HepG2 (cell line): ENCODE measurements around the gene STUB1. TPM values are rescaled to one million over a fixed set of nuclear protein-coding genes. Genes with fewer than 3 reads are reported as not detected.

Experiments used
- AHR ChIP-seq: IDR thresholded peaks from 2 replicates; pipeline ENCODE4 v1.6.1; 2018; ENCODE audit warnings: missing genetic modification reagents, missing compliant biosample characterization
- AKNA ChIP-seq: sonication (generic); formaldehyde crosslinking; IDR thresholded peaks from 2 replicates; pipeline ENCODE4 v1.4.0; 2020; ENCODE audit warnings: missing genetic modification reagents, borderline replicate concordance
- ATF7-NPFF ChIP-seq: sonication (generic); formaldehyde crosslinking; IDR thresholded peaks from 2 replicates; pipeline ENCODE4 v1.8.1; 2023; ENCODE audit warnings: mild to moderate bottlenecking, low read depth, missing genetic modification reagents, moderate library complexity
- CBFB ChIP-seq: sonication (generic); formaldehyde crosslinking; IDR thresholded peaks from 2 replicates; pipeline ENCODE4 v1.4.0; 2020; ENCODE audit warnings: missing genetic modification reagents
- CBX2 ChIP-seq, 2 experiments: fragments of 200-600 bp in 1 of 2; sonication (generic); formaldehyde crosslinking in 1 of 2; IDR thresholded peaks; 2 replicates each; pipeline versions ENCODE4 v1.7.0 to v1.8.1; 2018 to 2022; ENCODE audit warnings: low read depth in 2 of 2, low read length in 1 of 2, mild to moderate bottlenecking in 1 of 2, missing genetic modification reagents in 1 of 2
- ESRRA ChIP-seq: sonication (generic); formaldehyde crosslinking; IDR thresholded peaks from 2 replicates; pipeline ENCODE4 v1.5.1; 2020; ENCODE audit warnings: mild to moderate bottlenecking, low read depth, missing genetic modification reagents
- HIC2 ChIP-seq: sonication (generic); formaldehyde crosslinking; IDR thresholded peaks from 2 replicates; pipeline ENCODE4 v1.9.0; 2022; ENCODE audit warnings: low read depth, missing genetic modification reagents
- HNF4A ChIP-seq: sonication (generic); formaldehyde crosslinking; IDR thresholded peaks from 2 replicates; pipeline ENCODE4 v1.4.0; 2020; ENCODE audit warnings: missing genetic modification reagents
- NONO ChIP-seq, 2 experiments: fragments of 450-650 bp in 1 of 2; sonication (generic) in 1 of 2; formaldehyde crosslinking in 1 of 2; IDR thresholded peaks in 1 of 2; conservative IDR thresholded peaks in 1 of 2; 2 replicates each; pipeline versions ENCODE4 v1.6.1 to v1.8.0; 2017 to 2022; ENCODE audit warnings: mild to moderate bottlenecking in 1 of 2, missing genetic modification reagents in 1 of 2, moderate library complexity in 1 of 2
- PATZ1 ChIP-seq: sonication (generic); formaldehyde crosslinking; IDR thresholded peaks from 2 replicates; pipeline ENCODE4 v1.4.0; 2020; ENCODE audit warnings: missing genetic modification reagents
- PAWR ChIP-seq: sonication (generic); formaldehyde crosslinking; IDR thresholded peaks from 2 replicates; pipeline ENCODE4 v1.4.0; 2020; ENCODE audit warnings: missing genetic modification reagents, mild to moderate bottlenecking, borderline replicate concordance
- POLR2AphosphoS2 ChIP-seq: IDR thresholded peaks from 2 replicates; pipeline ENCODE4 v1.6.1; 2011; ENCODE audit warnings: low read depth, low read length, improper control_type of control experiment
- SAP130 ChIP-seq: IDR thresholded peaks from 2 replicates; pipeline ENCODE4 v1.6.1; 2016; ENCODE audit warnings: low read depth
- SMYD3 ChIP-seq: sonication (generic); formaldehyde crosslinking; IDR thresholded peaks from 2 replicates; pipeline ENCODE4 v1.8.1; 2023; ENCODE audit warnings: mild to moderate bottlenecking, missing genetic modification reagents
- ZEB1 ChIP-seq: IDR thresholded peaks from 2 replicates; pipeline ENCODE4 v1.6.1; 2012; ENCODE audit warnings: mild to moderate bottlenecking, low read depth, inconsistent platforms; ENCODE audit not compliant: insufficient replicate concordance
- ZNF274 ChIP-seq: sonication (generic); formaldehyde crosslinking; IDR thresholded peaks from 2 replicates; pipeline ENCODE4 v1.5.1; 2020; ENCODE audit warnings: mild to moderate bottlenecking, missing genetic modification reagents
- ZNF3 ChIP-seq: IDR thresholded peaks from 2 replicates; pipeline ENCODE4 v1.7.0; 2017; ENCODE audit warnings: inconsistent platforms
- ZNF329 ChIP-seq: sonication (generic); formaldehyde crosslinking; IDR thresholded peaks from 2 replicates; pipeline ENCODE4 v1.9.0; 2021; ENCODE audit warnings: low read depth, mild to moderate bottlenecking, missing genetic modification reagents
- ZNF337 ChIP-seq: sonication (generic); formaldehyde crosslinking; IDR thresholded peaks from 2 replicates; pipeline ENCODE4 v1.5.1; 2020; ENCODE audit warnings: missing genetic modification reagents, low read depth, mild to moderate bottlenecking, borderline replicate concordance
- ZNF564 ChIP-seq: sonication (generic); formaldehyde crosslinking; IDR thresholded peaks from 2 replicates; pipeline ENCODE4 v1.8.1; 2023; ENCODE audit warnings: mild to moderate bottlenecking, missing genetic modification reagents
- ZNF619 ChIP-seq: sonication (generic); formaldehyde crosslinking; IDR thresholded peaks from 2 replicates; pipeline ENCODE4 v1.4.0; 2020; ENCODE audit warnings: mild to moderate bottlenecking, missing genetic modification reagents
- polyA plus RNA-seq, 8 experiments: library from polyadenylated mRNA; depleted of rRNA in 3 of 8; stranded (reverse) in 7 of 8; unstranded in 1 of 8; fragments of >200 nt; fragmentation: Illumina TruSeq in 4 of 8; extraction: Trizol in 4 of 8; gene quantifications; 2 replicates each; pipeline versions ENCODE4 v1.2.1 to v1.2.3, GENCODE V29; 2011 to 2016; ENCODE audit warnings: low read depth in 4 of 8, missing spikeins in 1 of 8, mixed read lengths in 1 of 8; ENCODE audit not compliant: insufficient read depth in 1 of 8
- total RNA-seq, 5 experiments: library from RNA; depleted of rRNA; stranded (reverse); fragments of >200 nt; fragmentation: Illumina TruSeq; extraction: Trizol; gene quantifications; 2 replicates each; pipeline ENCODE4 v1.2.3, GENCODE V29; 2016; ENCODE audit warnings: low read depth in 1 of 5

STUB1 gene
- total and polyA plus RNA-seq, 2 of the 13 experiments (the other 11 are each of a cell fraction or from before 2014, with no cell fraction given) = 52.9 to 78.2 TPM

DNA sequence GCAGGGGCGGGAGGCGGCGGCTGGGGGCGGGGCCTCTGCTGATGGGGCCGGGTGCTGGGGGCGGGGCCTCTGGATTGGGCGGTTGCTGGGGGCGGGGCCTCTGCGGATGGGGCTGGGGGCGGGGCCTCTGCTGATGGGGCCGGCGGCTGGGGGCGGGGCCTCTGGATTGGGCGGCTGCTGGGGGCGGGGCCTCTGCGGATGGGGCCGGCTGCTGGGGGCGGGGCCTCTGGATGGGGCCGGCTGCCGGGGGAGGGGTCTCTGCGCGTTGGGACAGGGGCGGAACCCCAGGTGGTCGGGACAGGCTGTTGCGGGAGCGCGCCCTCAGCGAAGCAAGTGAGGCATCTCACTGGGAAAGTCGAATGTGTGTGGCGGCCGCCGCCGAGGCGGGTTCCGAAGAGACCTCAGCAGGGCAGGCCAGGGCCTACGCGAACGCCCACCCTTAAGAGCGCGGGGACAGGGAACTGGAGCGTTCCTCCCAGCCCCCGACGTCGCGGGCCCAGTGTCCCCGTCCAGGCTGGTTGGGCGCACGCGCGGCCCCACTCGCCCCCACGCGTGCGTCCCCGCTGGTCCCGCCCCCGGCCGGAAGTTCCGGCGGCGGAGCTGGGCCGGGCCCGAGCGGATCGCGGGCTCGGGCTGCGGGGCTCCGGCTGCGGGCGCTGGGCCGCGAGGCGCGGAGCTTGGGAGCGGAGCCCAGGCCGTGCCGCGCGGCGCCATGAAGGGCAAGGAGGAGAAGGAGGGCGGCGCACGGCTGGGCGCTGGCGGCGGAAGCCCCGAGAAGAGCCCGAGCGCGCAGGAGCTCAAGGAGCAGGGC, at the start of gene STUB1 (continued):
- TF ChIP-seq NONO (IDR thresholded peaks at IDR 0.05) (no peak), NONO (CRISPR knock-in tag; conservative IDR thresholded peaks at IDR 0.05) (0 out of 2 replicates have a peak, but pooled peaks have one; percentile 26), AKNA (no peak), PAWR (no peak), HIC2 (CRISPR knock-in tag) (no peak), CBX2 (IDR thresholded peaks at IDR 0.05; ENCODE audit: low read depth, low read length) (no peak), CBX2 (CRISPR knock-in tag; IDR thresholded peaks at IDR 0.05; ENCODE audit: low read depth) (no peak), ZNF274 (no peak), SMYD3 (no peak), POLR2AphosphoS2 (no peak), SAP130 (CRISPR knock-in tag) (peak; percentile 55; the same call in 1 of the 2 replicates), ZNF329 (no peak), PATZ1 (CRISPR knock-in tag) (peak; percentile 74), AHR (CRISPR knock-in tag) (no peak), HNF4A (CRISPR knock-in tag) (no peak), ZEB1 (no peak), ZNF619 (CRISPR knock-in tag) (no peak), ATF7-NPFF (CRISPR knock-in tag) (no peak; the same call in 1 of the 2 replicates), CBFB (CRISPR knock-in tag) (no peak), ZNF3 (CRISPR knock-in tag) (no peak), ZNF337 (no peak), ESRRA (CRISPR knock-in tag) (no peak), ZNF564 (no peak)
